Panc1 (cell line): ENCODE results near the gene RMRP. TPM values are rescaled to one million over a fixed set of nuclear protein-coding genes. Genes with fewer than 3 reads are reported as not detected.

Experiments
- ATAC-seq: fragments of 200-7000 bp; cut with Tn5 transposase; 2 replicates; pipeline ENCODE4 v1.9.1; 2020; ENCODE audit warnings: mild to moderate bottlenecking, moderate library complexity
- BruUV-seq: library from RNA; stranded (reverse); fragments of 400-500 nt; replicated peaks from 2 replicates; lab custom pipeline; 2021; lab: Mats Ljungman, UMichigan
- CTCF ChIA-PET: fragments of 300-600 bp; sonication (Branson Sonifier 250); formaldehyde crosslinking; loops from one replicate; lab custom pipeline; 2022; ENCODE audit warnings: antibody characterized with exemption; lab: Charles Lee
- POLR2A ChIA-PET: fragments of 300-600 bp; sonication (Branson Sonifier 250); formaldehyde crosslinking; loops from one replicate; lab custom pipeline; 2022; ENCODE audit warnings: antibody characterized with exemption; lab: Charles Lee
- DNase-seq: peaks from one replicate; pipeline ENCODE4 v3.0.0-alpha.2; 2010; ENCODE audit warnings: low read depth, low spot score
- H3K27ac ChIP-seq: 2 replicates; pipeline ENCODE4 v1.5.1; 2011; ENCODE audit warnings: mild to moderate bottlenecking, low read length, inconsistent platforms
- H3K27me3 ChIP-seq: fragments of 200-500 bp; sonication (Bioruptor generic); 2 replicates; pipeline ENCODE4 v1.6.0; 2014; ENCODE audit warnings: low read length, inconsistent platforms; ENCODE audit not compliant: control insufficient read depth, insufficient read depth
- H3K36me3 ChIP-seq: fragments of 200-500 bp; sonication (Bioruptor generic); 2 replicates; pipeline ENCODE4 v1.5.1; 2014; ENCODE audit warnings: inconsistent platforms, mild to moderate bottlenecking, low read length, moderate library complexity; ENCODE audit not compliant: control insufficient read depth, insufficient read depth
- H3K4me1 ChIP-seq: 2 replicates; pipeline ENCODE4 v1.5.1; 2011; ENCODE audit warnings: inconsistent platforms, mild to moderate bottlenecking, low read length, moderate library complexity; ENCODE audit not compliant: control insufficient read depth, insufficient read depth
- H3K4me3 ChIP-seq, 2 experiments: 2 replicates each; pipeline ENCODE4 v1.5.1; 2011 to 2012; ENCODE audit warnings: low read depth in 2 of 2, low read length in 2 of 2, mild to moderate bottlenecking in 2 of 2, inconsistent platforms in 1 of 2, moderate library complexity in 1 of 2
- H3K9me3 ChIP-seq: fragments of 200-500 bp; sonication (Bioruptor generic); 2 replicates; pipeline ENCODE4 v1.5.1; 2014; ENCODE audit warnings: low read depth, mild to moderate bottlenecking, inconsistent platforms, low read length, moderate library complexity; ENCODE audit not compliant: control insufficient read depth, insufficient read depth
- POLR2AphosphoS5 ChIP-seq: IDR thresholded peaks from 2 replicates; pipeline ENCODE4 v1.6.1; 2012; ENCODE audit warnings: mild to moderate bottlenecking, low read depth, low read length, moderate library complexity
- SIN3A ChIP-seq: IDR thresholded peaks from 2 replicates; pipeline ENCODE4 v1.6.1; 2012; ENCODE audit warnings: low read depth, mild to moderate bottlenecking, low read length, moderate library complexity, borderline replicate concordance; ENCODE audit not compliant: insufficient read depth
- TCF7L2 ChIP-seq: IDR thresholded peaks from 2 replicates; pipeline ENCODE4 v1.6.1; 2011; ENCODE audit warnings: mild to moderate bottlenecking, low read depth, low read length, inconsistent platforms
- in situ Hi-C: cut with HindIII; loops from 2 replicates; pipeline ENCODE4 v1.10.0; 2016; ENCODE audit warnings: low sequenced_read_pairs, low pct_unique_long_range_greater_than_20kb
- intact Hi-C: fragments of 100-400 bp; cut with micrococcal nuclease; formaldehyde crosslinking; loops from one replicate; pipeline ENCODE4 v1.10.0; 2022; ENCODE audit not compliant: unreplicated experiment
- total RNA-seq: library from RNA; stranded (reverse); gene quantifications from one replicate; pipeline ENCODE4 v1.2.1, GENCODE V29; 2021; ENCODE audit not compliant: unreplicated experiment
- TF ChIP-seq, protein P1 (sequence below), 2 experiments: IDR thresholded peaks; 2 replicates each; pipeline ENCODE4 v1.6.1; 2011 to 2012; ENCODE audit warnings: low read depth in 2 of 2, control low read depth in 1 of 2, low read length in 1 of 2, mild to moderate bottlenecking in 1 of 2, moderate library complexity in 1 of 2; ENCODE audit not compliant: insufficient read depth in 1 of 2
- TF ChIP-seq, protein P2 (sequence below): fragments of 450-650 bp; IDR thresholded peaks from 2 replicates; pipeline ENCODE4 v1.5.1; 2017; ENCODE audit warnings: mild to moderate bottlenecking

RMRP gene
- total RNA-seq, 1 experiment from 2014 or later = 29,896 TPM

DNA sequence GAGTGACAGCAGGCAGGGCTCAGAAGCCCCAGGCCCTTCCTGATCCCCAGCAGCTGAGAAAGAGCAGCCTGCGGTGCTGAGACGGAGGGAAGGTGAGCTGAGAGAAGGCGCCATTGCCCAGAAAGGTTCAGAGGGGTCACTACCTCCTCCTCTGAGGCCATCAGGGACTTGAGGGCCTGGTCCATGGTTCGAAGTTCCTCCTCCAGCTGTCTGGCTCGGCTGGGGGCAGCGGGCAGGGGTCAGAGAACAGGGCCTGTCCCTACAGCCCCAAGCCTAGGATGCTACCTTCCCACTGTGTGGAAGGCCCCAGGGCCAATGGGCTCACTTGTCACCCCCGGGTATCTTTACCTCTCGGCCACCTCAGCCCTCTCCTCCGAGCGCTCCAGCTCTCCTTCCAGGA lies 27.1 kb upstream of the RMRP start:
- CTCF ChIA-PET = interaction anchor here (1.3 kb wide), 1 partner anchor 12 kb away, joined by 4 read pairs; no protein-coding TSS in a partner anchor
- BruUV-seq = no TSS peak

DNA sequence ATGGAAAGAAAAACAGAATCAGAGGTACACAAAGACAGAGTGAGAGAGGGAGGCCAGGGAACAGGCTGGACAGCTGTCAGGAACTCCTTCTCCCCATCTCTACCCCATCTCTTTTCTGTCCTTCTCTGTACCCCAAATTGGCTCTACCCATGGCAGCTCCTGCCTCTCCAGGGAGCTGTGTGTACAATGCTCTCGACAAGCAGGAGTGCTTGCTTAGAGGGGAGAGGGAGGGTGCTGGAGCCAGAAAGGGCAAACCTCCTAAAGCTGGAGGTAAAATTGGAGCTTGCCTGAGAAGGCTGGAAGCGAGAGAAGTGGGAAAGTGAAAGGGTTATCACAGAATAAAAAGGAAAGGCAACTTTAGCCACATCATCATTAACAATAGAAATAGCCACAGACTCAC lies 25.5 kb upstream of the RMRP start:
- Histone ChIP-seq H3K4me3 (no peak overlapping the region), H3K27ac (no peak overlapping the region), H3K27me3 (no peaks in the 10 kb centered on the region), H3K4me1 (peaks cover 28% of the 10 kb centered on the region), H3K9me3 (no peaks in the 10 kb centered on the region), H3K36me3 (peaks cover 10% of the 10 kb centered on the region; the same call in 1 of the 2 replicates)
- in situ Hi-C loops = no loop called here
- TF ChIP-seq SIN3A = no peak
- TF ChIP-seq, protein P1, sequence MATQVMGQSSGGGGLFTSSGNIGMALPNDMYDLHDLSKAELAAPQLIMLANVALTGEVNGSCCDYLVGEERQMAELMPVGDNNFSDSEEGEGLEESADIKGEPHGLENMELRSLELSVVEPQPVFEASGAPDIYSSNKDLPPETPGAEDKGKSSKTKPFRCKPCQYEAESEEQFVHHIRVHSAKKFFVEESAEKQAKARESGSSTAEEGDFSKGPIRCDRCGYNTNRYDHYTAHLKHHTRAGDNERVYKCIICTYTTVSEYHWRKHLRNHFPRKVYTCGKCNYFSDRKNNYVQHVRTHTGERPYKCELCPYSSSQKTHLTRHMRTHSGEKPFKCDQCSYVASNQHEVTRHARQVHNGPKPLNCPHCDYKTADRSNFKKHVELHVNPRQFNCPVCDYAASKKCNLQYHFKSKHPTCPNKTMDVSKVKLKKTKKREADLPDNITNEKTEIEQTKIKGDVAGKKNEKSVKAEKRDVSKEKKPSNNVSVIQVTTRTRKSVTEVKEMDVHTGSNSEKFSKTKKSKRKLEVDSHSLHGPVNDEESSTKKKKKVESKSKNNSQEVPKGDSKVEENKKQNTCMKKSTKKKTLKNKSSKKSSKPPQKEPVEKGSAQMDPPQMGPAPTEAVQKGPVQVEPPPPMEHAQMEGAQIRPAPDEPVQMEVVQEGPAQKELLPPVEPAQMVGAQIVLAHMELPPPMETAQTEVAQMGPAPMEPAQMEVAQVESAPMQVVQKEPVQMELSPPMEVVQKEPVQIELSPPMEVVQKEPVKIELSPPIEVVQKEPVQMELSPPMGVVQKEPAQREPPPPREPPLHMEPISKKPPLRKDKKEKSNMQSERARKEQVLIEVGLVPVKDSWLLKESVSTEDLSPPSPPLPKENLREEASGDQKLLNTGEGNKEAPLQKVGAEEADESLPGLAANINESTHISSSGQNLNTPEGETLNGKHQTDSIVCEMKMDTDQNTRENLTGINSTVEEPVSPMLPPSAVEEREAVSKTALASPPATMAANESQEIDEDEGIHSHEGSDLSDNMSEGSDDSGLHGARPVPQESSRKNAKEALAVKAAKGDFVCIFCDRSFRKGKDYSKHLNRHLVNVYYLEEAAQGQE (IDR thresholded peaks at IDR 0.05; ENCODE audit: insufficient read depth in 1 of 2, low read depth in 2 of 2, low read length in 1 of 2) = no peak
- TF ChIP-seq, protein P2, sequence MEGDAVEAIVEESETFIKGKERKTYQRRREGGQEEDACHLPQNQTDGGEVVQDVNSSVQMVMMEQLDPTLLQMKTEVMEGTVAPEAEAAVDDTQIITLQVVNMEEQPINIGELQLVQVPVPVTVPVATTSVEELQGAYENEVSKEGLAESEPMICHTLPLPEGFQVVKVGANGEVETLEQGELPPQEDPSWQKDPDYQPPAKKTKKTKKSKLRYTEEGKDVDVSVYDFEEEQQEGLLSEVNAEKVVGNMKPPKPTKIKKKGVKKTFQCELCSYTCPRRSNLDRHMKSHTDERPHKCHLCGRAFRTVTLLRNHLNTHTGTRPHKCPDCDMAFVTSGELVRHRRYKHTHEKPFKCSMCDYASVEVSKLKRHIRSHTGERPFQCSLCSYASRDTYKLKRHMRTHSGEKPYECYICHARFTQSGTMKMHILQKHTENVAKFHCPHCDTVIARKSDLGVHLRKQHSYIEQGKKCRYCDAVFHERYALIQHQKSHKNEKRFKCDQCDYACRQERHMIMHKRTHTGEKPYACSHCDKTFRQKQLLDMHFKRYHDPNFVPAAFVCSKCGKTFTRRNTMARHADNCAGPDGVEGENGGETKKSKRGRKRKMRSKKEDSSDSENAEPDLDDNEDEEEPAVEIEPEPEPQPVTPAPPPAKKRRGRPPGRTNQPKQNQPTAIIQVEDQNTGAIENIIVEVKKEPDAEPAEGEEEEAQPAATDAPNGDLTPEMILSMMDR = no peak
- no peak for TF ChIP-seq TCF7L2
- TF ChIP-seq POLR2AphosphoS5 = no peak
- DNase-seq = no peak
- intact Hi-C loops = no loop called here
- ChIA-PET POLR2A (interaction anchor here (1.1 kb wide), 1 partner anchor 22 kb away, joined by 4 read pairs; no protein-coding TSS in a partner anchor), CTCF (interaction anchor here (1.0 kb wide), 1 partner anchor 11 kb away, joined by 5 read pairs; no protein-coding TSS in a partner anchor)
- BruUV-seq = no TSS peak
- ATAC-seq = no peak

More for the DNA sequence above, 27.1 kb upstream of the RMRP start:
- POLR2A ChIA-PET = no interaction called here
- Histone ChIP-seq H3K9me3 (no peaks in the 10 kb centered on the region), H3K4me3 (no peak overlapping the region), H3K27me3 (no peaks in the 10 kb centered on the region), H3K27ac (no peak overlapping the region), H3K36me3 (peaks cover 10% of the 10 kb centered on the region; the same call in 1 of the 2 replicates), H3K4me1 (peaks cover 33% of the 10 kb centered on the region)
- in situ Hi-C loops (no loop called here), intact Hi-C loops (no loop called here)
- TF ChIP-seq, protein P2 = no peak
- TF ChIP-seq, protein P1 (IDR thresholded peaks at IDR 0.05; ENCODE audit: insufficient read depth in 1 of 2, low read depth in 2 of 2, low read length in 1 of 2) = no peak
- TF ChIP-seq TCF7L2 = no peak
- ATAC-seq = no peak
- DNase-seq = no peak
